NCI-H1048 (cell line): ENCODE results near the gene SELENOS.

ENCODE experiments used
- DNase-seq: peaks from one replicate; lab custom pipeline; 2025; lab: John Stamatoyannopoulos, UW

SELENOS gene

GRCh38 chr15:101250873-101251829 lies 26.1 kb downstream of the SELENOS start:
- no peak for DNase-seq

GRCh38 chr15:101250341-101250831 lies 26.9 kb downstream of the SELENOS start:
- DNase-seq = no peak

GRCh38 chr15:101248274-101248673 lies 29.0 kb downstream of the SELENOS start:
- no peak for DNase-seq

- no peak for DNase-seq
These were observed 30.2 kb downstream of the SELENOS start for GRCh38 chr15:101246824-101247745.

- no peak for DNase-seq
These were observed 30.9 kb downstream of the SELENOS start for GRCh38 chr15:101246391-101246790.

- DNase-seq = no peak
These were observed 32.2 kb downstream of the SELENOS start for GRCh38 chr15:101244889-101245668.

- DNase-seq = no peak
These were observed 33.1 kb downstream of the SELENOS start for GRCh38 chr15:101244036-101244781.

- no peak for DNase-seq
These were observed 33.9 kb downstream of the SELENOS start for GRCh38 chr15:101243420-101243819.

- no peak for DNase-seq
These were observed 34.3 kb downstream of the SELENOS start for GRCh38 chr15:101242999-101243336.

GRCh38 chr15:101242160-101242998 lies 34.9 kb downstream of the SELENOS start:
- no peak for DNase-seq

GRCh38 chr15:101240358-101240757 lies 36.9 kb downstream of the SELENOS start:
- DNase-seq = no peak

GRCh38 chr15:101239724-101240136 lies 37.6 kb downstream of the SELENOS start:
- DNase-seq = no peak

GRCh38 chr15:101237251-101237650 lies 40.0 kb downstream of the SELENOS start:
- DNase-seq = no peak

- no peak for DNase-seq
These were observed 43.5 kb downstream of the SELENOS start for GRCh38 chr15:101233651-101234280.

GRCh38 chr15:101232677-101233076 lies 44.6 kb downstream of the SELENOS start:
- no peak for DNase-seq

- no peak for DNase-seq
These were observed 49.0 kb downstream of the SELENOS start for GRCh38 chr15:101228313-101228712.

GRCh38 chr15:101225658-101226057 lies 51.6 kb downstream of the SELENOS start:
- DNase-seq = no peak
